OCI-LY1 (cell line): Measurements from ENCODE around the gene TRAPPC12.

Source experiments
- EZH2 ChIP-seq: fragments of 200-600 bp; sonication (generic), shearing (Covaris generic); IDR thresholded peaks from 2 replicates; pipeline ENCODE4 v1.8.0; 2017; ENCODE audit warnings: borderline replicate concordance, mixed run types, mild to moderate bottlenecking, antibody characterized with exemption, low read length, moderate library complexity, mixed read lengths
- TF ChIP-seq, protein P1 (sequence below): fragments of 200-600 bp; sonication (generic), shearing (Covaris generic); IDR thresholded peaks from 2 replicates; pipeline ENCODE4 v1.5.1; 2017; ENCODE audit warnings: mild to moderate bottlenecking, antibody characterized with exemption, low read length, moderate library complexity, mixed read lengths

DNA sequence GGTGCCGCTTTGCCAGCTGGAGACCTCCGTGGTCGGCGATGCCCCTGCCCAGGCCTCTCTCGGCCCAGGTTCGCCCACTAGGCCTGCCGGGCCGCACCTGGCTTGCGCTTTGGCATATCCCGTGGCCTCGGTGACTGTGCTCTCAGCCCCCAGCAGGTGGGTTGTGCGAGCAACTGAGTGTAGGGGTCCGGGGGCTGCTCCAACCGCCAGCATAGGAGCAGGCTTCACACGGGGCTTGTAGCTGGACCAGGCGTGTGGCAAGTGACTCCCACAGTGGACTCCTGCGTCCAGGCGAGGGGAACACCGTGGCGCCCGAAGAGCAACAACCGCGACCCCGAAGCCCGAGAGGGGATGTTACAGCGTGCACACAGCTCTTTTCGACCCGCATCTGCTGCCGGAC lies 9.7 kb downstream of the TRAPPC12 start:
- TF ChIP-seq, protein P1, sequence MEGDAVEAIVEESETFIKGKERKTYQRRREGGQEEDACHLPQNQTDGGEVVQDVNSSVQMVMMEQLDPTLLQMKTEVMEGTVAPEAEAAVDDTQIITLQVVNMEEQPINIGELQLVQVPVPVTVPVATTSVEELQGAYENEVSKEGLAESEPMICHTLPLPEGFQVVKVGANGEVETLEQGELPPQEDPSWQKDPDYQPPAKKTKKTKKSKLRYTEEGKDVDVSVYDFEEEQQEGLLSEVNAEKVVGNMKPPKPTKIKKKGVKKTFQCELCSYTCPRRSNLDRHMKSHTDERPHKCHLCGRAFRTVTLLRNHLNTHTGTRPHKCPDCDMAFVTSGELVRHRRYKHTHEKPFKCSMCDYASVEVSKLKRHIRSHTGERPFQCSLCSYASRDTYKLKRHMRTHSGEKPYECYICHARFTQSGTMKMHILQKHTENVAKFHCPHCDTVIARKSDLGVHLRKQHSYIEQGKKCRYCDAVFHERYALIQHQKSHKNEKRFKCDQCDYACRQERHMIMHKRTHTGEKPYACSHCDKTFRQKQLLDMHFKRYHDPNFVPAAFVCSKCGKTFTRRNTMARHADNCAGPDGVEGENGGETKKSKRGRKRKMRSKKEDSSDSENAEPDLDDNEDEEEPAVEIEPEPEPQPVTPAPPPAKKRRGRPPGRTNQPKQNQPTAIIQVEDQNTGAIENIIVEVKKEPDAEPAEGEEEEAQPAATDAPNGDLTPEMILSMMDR: no peak
- TF ChIP-seq EZH2: no peak
